Panc1 (cell line): ENCODE measurements around the gene NUTF2. TPM values are rescaled to one million over a fixed set of nuclear protein-coding genes. Genes with fewer than 3 reads are reported as not detected.
A peak's percentile ranks its signal among the peaks of the same experiment; 100 is the strongest.

Source experiments
- ATAC-seq: fragments of 200-7000 bp; cut with Tn5 transposase; 2 replicates; pipeline ENCODE4 v1.9.1; 2020; ENCODE audit warnings: mild to moderate bottlenecking, moderate library complexity
- BruUV-seq: library from RNA; stranded (reverse); fragments of 400-500 nt; replicated peaks from 2 replicates; lab custom pipeline; 2021; lab: Mats Ljungman, UMichigan
- CTCF ChIA-PET: fragments of 300-600 bp; sonication (Branson Sonifier 250); formaldehyde crosslinking; loops from one replicate; lab custom pipeline; 2022; ENCODE audit warnings: antibody characterized with exemption; lab: Charles Lee
- POLR2A ChIA-PET: fragments of 300-600 bp; sonication (Branson Sonifier 250); formaldehyde crosslinking; loops from one replicate; lab custom pipeline; 2022; ENCODE audit warnings: antibody characterized with exemption; lab: Charles Lee
- DNase-seq: peaks from one replicate; pipeline ENCODE4 v3.0.0-alpha.2; 2010; ENCODE audit warnings: low read depth, low spot score
- H3K27ac ChIP-seq: 2 replicates; pipeline ENCODE4 v1.5.1; 2011; ENCODE audit warnings: mild to moderate bottlenecking, low read length, inconsistent platforms
- H3K27me3 ChIP-seq: fragments of 200-500 bp; sonication (Bioruptor generic); 2 replicates; pipeline ENCODE4 v1.6.0; 2014; ENCODE audit warnings: low read length, inconsistent platforms; ENCODE audit not compliant: control insufficient read depth, insufficient read depth
- H3K36me3 ChIP-seq: fragments of 200-500 bp; sonication (Bioruptor generic); 2 replicates; pipeline ENCODE4 v1.5.1; 2014; ENCODE audit warnings: inconsistent platforms, mild to moderate bottlenecking, low read length, moderate library complexity; ENCODE audit not compliant: control insufficient read depth, insufficient read depth
- H3K4me1 ChIP-seq: 2 replicates; pipeline ENCODE4 v1.5.1; 2011; ENCODE audit warnings: inconsistent platforms, mild to moderate bottlenecking, low read length, moderate library complexity; ENCODE audit not compliant: control insufficient read depth, insufficient read depth
- H3K4me3 ChIP-seq, 2 experiments: 2 replicates each; pipeline ENCODE4 v1.5.1; 2011 to 2012; ENCODE audit warnings: low read depth in 2 of 2, low read length in 2 of 2, mild to moderate bottlenecking in 2 of 2, inconsistent platforms in 1 of 2, moderate library complexity in 1 of 2
- H3K9me3 ChIP-seq: fragments of 200-500 bp; sonication (Bioruptor generic); 2 replicates; pipeline ENCODE4 v1.5.1; 2014; ENCODE audit warnings: low read depth, mild to moderate bottlenecking, inconsistent platforms, low read length, moderate library complexity; ENCODE audit not compliant: control insufficient read depth, insufficient read depth
- CTCF ChIP-seq: fragments of 450-650 bp; IDR thresholded peaks from 2 replicates; pipeline ENCODE4 v1.5.1; 2017; ENCODE audit warnings: mild to moderate bottlenecking
- POLR2AphosphoS5 ChIP-seq: IDR thresholded peaks from 2 replicates; pipeline ENCODE4 v1.6.1; 2012; ENCODE audit warnings: mild to moderate bottlenecking, low read depth, low read length, moderate library complexity
- REST ChIP-seq, 2 experiments: IDR thresholded peaks; 2 replicates each; pipeline ENCODE4 v1.6.1; 2011 to 2012; ENCODE audit warnings: low read depth in 2 of 2, control low read depth in 1 of 2, low read length in 1 of 2, mild to moderate bottlenecking in 1 of 2, moderate library complexity in 1 of 2; ENCODE audit not compliant: insufficient read depth in 1 of 2
- SIN3A ChIP-seq: IDR thresholded peaks from 2 replicates; pipeline ENCODE4 v1.6.1; 2012; ENCODE audit warnings: low read depth, mild to moderate bottlenecking, low read length, moderate library complexity, borderline replicate concordance; ENCODE audit not compliant: insufficient read depth
- TCF7L2 ChIP-seq: IDR thresholded peaks from 2 replicates; pipeline ENCODE4 v1.6.1; 2011; ENCODE audit warnings: mild to moderate bottlenecking, low read depth, low read length, inconsistent platforms
- in situ Hi-C: cut with HindIII; loops from 2 replicates; pipeline ENCODE4 v1.10.0; 2016; ENCODE audit warnings: low sequenced_read_pairs, low pct_unique_long_range_greater_than_20kb
- intact Hi-C: fragments of 100-400 bp; cut with micrococcal nuclease; formaldehyde crosslinking; loops from one replicate; pipeline ENCODE4 v1.10.0; 2022; ENCODE audit not compliant: unreplicated experiment
- total RNA-seq: library from RNA; stranded (reverse); gene quantifications from one replicate; pipeline ENCODE4 v1.2.1, GENCODE V29; 2021; ENCODE audit not compliant: unreplicated experiment

The NUTF2 gene
- total RNA-seq, 1 experiment from 2014 or later: 119 TPM

GRCh38 chr16:67847064-67847861, 530 bp downstream of the NUTF2 start, which contains the start of gene CENPT:
CENPT (minus strand) TSS chr16:67847693; CDS start chr16:67833859, 13,834 bp downstream.
- Histone ChIP-seq H3K4me3 (peak within 1 kb of the TSS; percentile 85 to 92), H3K27ac (peak within 1 kb of the TSS; percentile 93), H3K36me3 (no peaks in the 10 kb centered on the region; the same call in none of the 2 replicates), H3K9me3 (no peaks in the 10 kb centered on the region), H3K27me3 (no peaks in the 10 kb centered on the region), H3K4me1 (peaks cover 26% of the 10 kb centered on the region)
- ATAC-seq (peak; percentile 53), DNase-seq (no peak)
- TF ChIP-seq CTCF (no peak), REST (IDR thresholded peaks at IDR 0.05; ENCODE audit: insufficient read depth in 1 of 2, low read depth in 2 of 2, low read length in 1 of 2) (no peak), SIN3A (no peak; the same call in 1 of the 2 replicates), TCF7L2 (no peak), POLR2AphosphoS5 (no peak)
- ChIA-PET POLR2A (no interaction called here), CTCF (no interaction called here)
- in situ Hi-C loops (no loop called here), intact Hi-C loops (no loop called here)
- no TSS peak for BruUV-seq

- Histone ChIP-seq H3K4me3 (peak overlapping the region; percentile 85 to 92), H3K36me3 (no peaks in the 10 kb centered on the region; the same call in none of the 2 replicates), H3K4me1 (peaks cover 26% of the 10 kb centered on the region), H3K27ac (peak overlapping the region; percentile 72), H3K27me3 (no peaks in the 10 kb centered on the region), H3K9me3 (no peaks in the 10 kb centered on the region)
- in situ Hi-C loops: no loop called here
- DNase-seq: no peak
- POLR2A ChIA-PET: no interaction called here
- ATAC-seq: no peak
- no TSS peak for BruUV-seq
- intact Hi-C loops: no loop called here
- CTCF ChIA-PET: no interaction called here
- TF ChIP-seq SIN3A (no peak), CTCF (no peak), REST (IDR thresholded peaks at IDR 0.05; ENCODE audit: insufficient read depth in 1 of 2, low read depth in 2 of 2, low read length in 1 of 2) (no peak), TCF7L2 (no peak), POLR2AphosphoS5 (no peak)
Observed at GRCh38 chr16:67848118-67848517, 1.4 kb downstream of the NUTF2 start.
